ENCODE results near the gene DIS3L2. TPM values are rescaled to one million over a fixed set of nuclear protein-coding genes. Genes with fewer than 3 reads are reported as not detected.

The DIS3L2 gene
- total and polyA plus RNA-seq, 2 experiments from 2014 or later: 15.2 to 25.3 TPM

DNA sequence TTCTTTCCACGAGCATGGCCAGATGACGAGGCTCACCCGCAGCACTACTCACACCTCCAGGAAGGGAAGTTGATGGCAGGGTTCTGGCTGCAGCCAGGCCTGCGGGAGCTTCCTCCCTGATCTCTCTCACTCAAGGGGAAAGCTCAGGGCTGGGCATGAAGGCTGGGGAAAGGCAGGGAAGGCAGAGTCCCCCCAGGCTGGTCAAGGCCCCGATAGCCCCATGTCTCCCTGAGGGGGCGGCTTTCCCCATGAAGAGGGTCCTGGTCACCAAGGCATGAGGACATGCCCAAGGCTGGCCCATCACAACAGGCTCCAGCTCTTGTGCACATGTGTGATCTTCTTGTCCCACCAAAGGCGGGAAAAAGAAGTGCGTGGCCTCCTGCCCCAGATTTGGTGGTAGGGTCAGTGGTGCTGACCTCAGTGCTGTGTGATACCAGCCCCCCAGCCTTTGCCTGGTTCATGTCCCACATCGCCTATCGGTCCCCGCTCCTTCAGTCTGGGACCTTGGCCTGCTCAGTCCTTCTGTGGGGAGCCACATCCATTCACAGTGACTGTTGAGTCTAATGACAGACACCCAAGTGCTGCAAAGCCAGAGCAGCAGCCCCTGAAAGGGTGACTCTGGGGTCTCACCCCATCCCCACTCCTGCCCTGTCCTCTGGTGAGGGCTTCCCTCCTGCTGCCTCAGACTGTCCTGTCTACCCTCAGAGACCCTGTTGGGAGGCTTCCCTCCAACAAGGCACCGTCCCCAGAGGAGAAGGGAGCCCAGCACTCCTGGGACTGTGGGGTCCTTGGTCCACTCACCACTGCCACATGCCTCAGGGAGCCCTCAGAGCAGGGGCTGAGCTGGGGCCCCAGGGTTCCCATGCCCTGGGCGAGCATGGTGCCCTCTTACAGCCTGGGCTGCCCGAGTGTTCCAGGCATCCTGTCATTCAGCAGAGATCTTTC lies 367.3 kb downstream of the DIS3L2 start:
- peaks cover 7% of the 10 kb centered on the region for H3K4me1 Mint-ChIP-seq
- TF ChIP-seq, protein P1, sequence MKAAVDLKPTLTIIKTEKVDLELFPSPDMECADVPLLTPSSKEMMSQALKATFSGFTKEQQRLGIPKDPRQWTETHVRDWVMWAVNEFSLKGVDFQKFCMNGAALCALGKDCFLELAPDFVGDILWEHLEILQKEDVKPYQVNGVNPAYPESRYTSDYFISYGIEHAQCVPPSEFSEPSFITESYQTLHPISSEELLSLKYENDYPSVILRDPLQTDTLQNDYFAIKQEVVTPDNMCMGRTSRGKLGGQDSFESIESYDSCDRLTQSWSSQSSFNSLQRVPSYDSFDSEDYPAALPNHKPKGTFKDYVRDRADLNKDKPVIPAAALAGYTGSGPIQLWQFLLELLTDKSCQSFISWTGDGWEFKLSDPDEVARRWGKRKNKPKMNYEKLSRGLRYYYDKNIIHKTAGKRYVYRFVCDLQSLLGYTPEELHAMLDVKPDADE (IDR thresholded peaks at IDR 0.05): no peak
- TF ChIP-seq, protein P2, sequence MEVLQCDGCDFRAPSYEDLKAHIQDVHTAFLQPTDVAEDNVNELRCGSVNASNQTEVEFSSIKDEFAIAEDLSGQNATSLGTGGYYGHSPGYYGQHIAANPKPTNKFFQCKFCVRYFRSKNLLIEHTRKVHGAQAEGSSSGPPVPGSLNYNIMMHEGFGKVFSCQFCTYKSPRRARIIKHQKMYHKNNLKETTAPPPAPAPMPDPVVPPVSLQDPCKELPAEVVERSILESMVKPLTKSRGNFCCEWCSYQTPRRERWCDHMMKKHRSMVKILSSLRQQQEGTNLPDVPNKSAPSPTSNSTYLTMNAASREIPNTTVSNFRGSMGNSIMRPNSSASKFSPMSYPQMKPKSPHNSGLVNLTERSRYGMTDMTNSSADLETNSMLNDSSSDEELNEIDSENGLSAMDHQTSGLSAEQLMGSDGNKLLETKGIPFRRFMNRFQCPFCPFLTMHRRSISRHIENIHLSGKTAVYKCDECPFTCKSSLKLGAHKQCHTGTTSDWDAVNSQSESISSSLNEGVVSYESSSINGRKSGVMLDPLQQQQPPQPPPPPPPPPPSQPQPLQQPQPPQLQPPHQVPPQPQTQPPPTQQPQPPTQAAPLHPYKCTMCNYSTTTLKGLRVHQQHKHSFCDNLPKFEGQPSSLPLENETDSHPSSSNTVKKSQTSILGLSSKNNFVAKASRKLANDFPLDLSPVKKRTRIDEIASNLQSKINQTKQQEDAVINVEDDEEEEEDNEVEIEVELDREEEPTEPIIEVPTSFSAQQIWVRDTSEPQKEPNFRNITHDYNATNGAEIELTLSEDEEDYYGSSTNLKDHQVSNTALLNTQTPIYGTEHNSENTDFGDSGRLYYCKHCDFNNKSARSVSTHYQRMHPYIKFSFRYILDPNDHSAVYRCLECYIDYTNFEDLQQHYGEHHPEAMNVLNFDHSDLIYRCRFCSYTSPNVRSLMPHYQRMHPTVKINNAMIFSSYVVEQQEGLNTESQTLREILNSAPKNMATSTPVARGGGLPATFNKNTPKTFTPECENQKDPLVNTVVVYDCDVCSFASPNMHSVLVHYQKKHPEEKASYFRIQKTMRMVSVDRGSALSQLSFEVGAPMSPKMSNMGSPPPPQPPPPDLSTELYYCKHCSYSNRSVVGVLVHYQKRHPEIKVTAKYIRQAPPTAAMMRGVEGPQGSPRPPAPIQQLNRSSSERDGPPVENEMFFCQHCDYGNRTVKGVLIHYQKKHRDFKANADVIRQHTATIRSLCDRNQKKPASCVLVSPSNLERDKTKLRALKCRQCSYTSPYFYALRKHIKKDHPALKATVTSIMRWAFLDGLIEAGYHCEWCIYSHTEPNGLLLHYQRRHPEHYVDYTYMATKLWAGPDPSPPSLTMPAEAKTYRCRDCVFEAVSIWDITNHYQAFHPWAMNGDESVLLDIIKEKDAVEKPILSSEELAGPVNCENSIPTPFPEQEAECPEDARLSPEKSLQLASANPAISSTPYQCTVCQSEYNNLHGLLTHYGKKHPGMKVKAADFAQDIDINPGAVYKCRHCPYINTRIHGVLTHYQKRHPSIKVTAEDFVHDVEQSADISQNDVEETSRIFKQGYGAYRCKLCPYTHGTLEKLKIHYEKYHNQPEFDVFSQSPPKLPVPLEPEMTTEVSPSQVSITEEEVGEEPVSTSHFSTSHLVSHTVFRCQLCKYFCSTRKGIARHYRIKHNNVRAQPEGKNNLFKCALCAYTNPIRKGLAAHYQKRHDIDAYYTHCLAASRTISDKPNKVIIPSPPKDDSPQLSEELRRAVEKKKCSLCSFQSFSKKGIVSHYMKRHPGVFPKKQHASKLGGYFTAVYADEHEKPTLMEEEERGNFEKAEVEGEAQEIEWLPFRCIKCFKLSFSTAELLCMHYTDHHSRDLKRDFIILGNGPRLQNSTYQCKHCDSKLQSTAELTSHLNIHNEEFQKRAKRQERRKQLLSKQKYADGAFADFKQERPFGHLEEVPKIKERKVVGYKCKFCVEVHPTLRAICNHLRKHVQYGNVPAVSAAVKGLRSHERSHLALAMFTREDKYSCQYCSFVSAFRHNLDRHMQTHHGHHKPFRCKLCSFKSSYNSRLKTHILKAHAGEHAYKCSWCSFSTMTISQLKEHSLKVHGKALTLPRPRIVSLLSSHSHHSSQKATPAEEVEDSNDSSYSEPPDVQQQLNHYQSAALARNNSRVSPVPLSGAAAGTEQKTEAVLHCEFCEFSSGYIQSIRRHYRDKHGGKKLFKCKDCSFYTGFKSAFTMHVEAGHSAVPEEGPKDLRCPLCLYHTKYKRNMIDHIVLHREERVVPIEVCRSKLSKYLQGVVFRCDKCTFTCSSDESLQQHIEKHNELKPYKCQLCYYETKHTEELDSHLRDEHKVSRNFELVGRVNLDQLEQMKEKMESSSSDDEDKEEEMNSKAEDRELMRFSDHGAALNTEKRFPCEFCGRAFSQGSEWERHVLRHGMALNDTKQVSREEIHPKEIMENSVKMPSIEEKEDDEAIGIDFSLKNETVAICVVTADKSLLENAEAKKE (CRISPR knock-in tag; IDR thresholded peaks at IDR 0.05): no peak
- TF ChIP-seq, protein P3, sequence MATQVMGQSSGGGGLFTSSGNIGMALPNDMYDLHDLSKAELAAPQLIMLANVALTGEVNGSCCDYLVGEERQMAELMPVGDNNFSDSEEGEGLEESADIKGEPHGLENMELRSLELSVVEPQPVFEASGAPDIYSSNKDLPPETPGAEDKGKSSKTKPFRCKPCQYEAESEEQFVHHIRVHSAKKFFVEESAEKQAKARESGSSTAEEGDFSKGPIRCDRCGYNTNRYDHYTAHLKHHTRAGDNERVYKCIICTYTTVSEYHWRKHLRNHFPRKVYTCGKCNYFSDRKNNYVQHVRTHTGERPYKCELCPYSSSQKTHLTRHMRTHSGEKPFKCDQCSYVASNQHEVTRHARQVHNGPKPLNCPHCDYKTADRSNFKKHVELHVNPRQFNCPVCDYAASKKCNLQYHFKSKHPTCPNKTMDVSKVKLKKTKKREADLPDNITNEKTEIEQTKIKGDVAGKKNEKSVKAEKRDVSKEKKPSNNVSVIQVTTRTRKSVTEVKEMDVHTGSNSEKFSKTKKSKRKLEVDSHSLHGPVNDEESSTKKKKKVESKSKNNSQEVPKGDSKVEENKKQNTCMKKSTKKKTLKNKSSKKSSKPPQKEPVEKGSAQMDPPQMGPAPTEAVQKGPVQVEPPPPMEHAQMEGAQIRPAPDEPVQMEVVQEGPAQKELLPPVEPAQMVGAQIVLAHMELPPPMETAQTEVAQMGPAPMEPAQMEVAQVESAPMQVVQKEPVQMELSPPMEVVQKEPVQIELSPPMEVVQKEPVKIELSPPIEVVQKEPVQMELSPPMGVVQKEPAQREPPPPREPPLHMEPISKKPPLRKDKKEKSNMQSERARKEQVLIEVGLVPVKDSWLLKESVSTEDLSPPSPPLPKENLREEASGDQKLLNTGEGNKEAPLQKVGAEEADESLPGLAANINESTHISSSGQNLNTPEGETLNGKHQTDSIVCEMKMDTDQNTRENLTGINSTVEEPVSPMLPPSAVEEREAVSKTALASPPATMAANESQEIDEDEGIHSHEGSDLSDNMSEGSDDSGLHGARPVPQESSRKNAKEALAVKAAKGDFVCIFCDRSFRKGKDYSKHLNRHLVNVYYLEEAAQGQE (IDR thresholded peaks at IDR 0.05; ENCODE audit: unreplicated experiment): no peak
- no peak for TF ChIP-seq NANOG (IDR thresholded peaks at IDR 0.05; ENCODE audit: borderline replicate concordance)
- TF ChIP-seq EZH2phosphoT487 (IDR thresholded peaks at IDR 0.05; ENCODE audit: unreplicated experiment): no peak
- TF ChIP-seq JUNB (IDR thresholded peaks at IDR 0.05; ENCODE audit: unreplicated experiment): no peak
- no peak for TF ChIP-seq ZNF331 (CRISPR knock-in tag; IDR thresholded peaks at IDR 0.05; ENCODE audit: low read depth)
- TF ChIP-seq, protein P4, sequence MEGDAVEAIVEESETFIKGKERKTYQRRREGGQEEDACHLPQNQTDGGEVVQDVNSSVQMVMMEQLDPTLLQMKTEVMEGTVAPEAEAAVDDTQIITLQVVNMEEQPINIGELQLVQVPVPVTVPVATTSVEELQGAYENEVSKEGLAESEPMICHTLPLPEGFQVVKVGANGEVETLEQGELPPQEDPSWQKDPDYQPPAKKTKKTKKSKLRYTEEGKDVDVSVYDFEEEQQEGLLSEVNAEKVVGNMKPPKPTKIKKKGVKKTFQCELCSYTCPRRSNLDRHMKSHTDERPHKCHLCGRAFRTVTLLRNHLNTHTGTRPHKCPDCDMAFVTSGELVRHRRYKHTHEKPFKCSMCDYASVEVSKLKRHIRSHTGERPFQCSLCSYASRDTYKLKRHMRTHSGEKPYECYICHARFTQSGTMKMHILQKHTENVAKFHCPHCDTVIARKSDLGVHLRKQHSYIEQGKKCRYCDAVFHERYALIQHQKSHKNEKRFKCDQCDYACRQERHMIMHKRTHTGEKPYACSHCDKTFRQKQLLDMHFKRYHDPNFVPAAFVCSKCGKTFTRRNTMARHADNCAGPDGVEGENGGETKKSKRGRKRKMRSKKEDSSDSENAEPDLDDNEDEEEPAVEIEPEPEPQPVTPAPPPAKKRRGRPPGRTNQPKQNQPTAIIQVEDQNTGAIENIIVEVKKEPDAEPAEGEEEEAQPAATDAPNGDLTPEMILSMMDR (conservative IDR thresholded peaks at IDR 0.05; ENCODE audit: low read depth in 2 of 2): no peak
- no peak for TF ChIP-seq POLR2AphosphoS5 (IDR thresholded peaks at IDR 0.05; ENCODE audit: low read depth)
- no peak for TF ChIP-seq EZH2 (IDR thresholded peaks at IDR 0.05; ENCODE audit: low read depth, unreplicated experiment)
- TF ChIP-seq CREB1 (CRISPR knock-in tag; IDR thresholded peaks at IDR 0.05; ENCODE audit: low read depth): no peak
- no peak for TF ChIP-seq ZNF114 (CRISPR knock-in tag; IDR thresholded peaks at IDR 0.05)
- TF ChIP-seq STAT1 (IDR thresholded peaks at IDR 0.05; ENCODE audit: unreplicated experiment): no peak
- Histone ChIP-seq H3K4me1 (ENCODE audit: insufficient read depth) (no peaks in the 10 kb centered on the region), H3K36me3 (ENCODE audit: insufficient read depth) (no peaks in the 10 kb centered on the region), H3K4me3 (no peak overlapping the region), H3K27me3 (ENCODE audit: insufficient read depth) (no peaks in the 10 kb centered on the region), H3F3A (replicated peaks; ENCODE audit: low read depth) (no peaks in the 10 kb centered on the region), H2AFZ (no peak overlapping the region), H3K79me2 (replicated peaks; ENCODE audit: insufficient read depth) (no peaks in the 10 kb centered on the region), H3K27ac (ENCODE audit: low read depth) (no peak overlapping the region), H3K9me2 (ENCODE audit: insufficient read depth) (no peaks in the 10 kb centered on the region), H3K4me2 (no peak overlapping the region), H4K20me1 (replicated peaks; ENCODE audit: insufficient read depth) (no peaks in the 10 kb centered on the region)
- H3K27me3 Mint-ChIP-seq (ENCODE audit: insufficient read depth, low read depth, poor library complexity): peaks cover 6% of the 10 kb centered on the region
- ATAC-seq (no peak), DNase-seq (ENCODE audit: low spot score) (no peak)
- H3K36me3 Mint-ChIP-seq (ENCODE audit: low read depth): no peaks in the 10 kb centered on the region; the same call in 2 of the 3 replicates
- H3K9me3 Mint-ChIP-seq: no peaks in the 10 kb centered on the region
- H3K4me3 Mint-ChIP-seq: no peak overlapping the region
- H3K27ac Mint-ChIP-seq: 0 out of 2 replicates have a peak overlapping the region, but pooled peaks have one; percentile 65
